Loucy (cell line): ENCODE measurements around the gene NCKAP5.

Experiments used
- H2AFZ ChIP-seq: fragments of 200-600 bp; sonication (generic); 2 replicates; pipeline ENCODE4 v1.6.0; 2016; ENCODE audit warnings: antibody characterized with exemption, mild to moderate bottlenecking, low read length, moderate library complexity
- H3F3A ChIP-seq: fragments of 200-600 bp; 2 replicates; pipeline ENCODE4 v1.6.0; 2016; ENCODE audit warnings: antibody characterized with exemption, low read depth, mild to moderate bottlenecking
- H3K27me3 ChIP-seq: fragments of 200-600 bp; sonication (generic); 2 replicates; pipeline ENCODE4 v1.6.1; 2014; ENCODE audit warnings: low read length, mild to moderate bottlenecking; ENCODE audit not compliant: insufficient read depth, poor library complexity, severe bottlenecking
- H3K36me3 ChIP-seq: fragments of 200-600 bp; sonication (generic); 2 replicates; pipeline ENCODE4 v1.6.1; 2016; ENCODE audit warnings: low read length; ENCODE audit not compliant: insufficient read depth
- H3K4me1 ChIP-seq: fragments of 200-600 bp; sonication (generic); 2 replicates; pipeline ENCODE4 v1.5.1; 2014; ENCODE audit warnings: low read length, mild to moderate bottlenecking; ENCODE audit not compliant: insufficient read depth, poor library complexity, severe bottlenecking
- H3K4me2 ChIP-seq: fragments of 200-600 bp; sonication (generic); 2 replicates; pipeline ENCODE4 v1.6.0; 2014; ENCODE audit warnings: antibody characterized with exemption, low read length, low read depth, mild to moderate bottlenecking; ENCODE audit not compliant: poor library complexity, severe bottlenecking
- H3K4me3 ChIP-seq: fragments of 200-600 bp; sonication (generic); 2 replicates; pipeline ENCODE4 v1.5.1; 2014; ENCODE audit warnings: low read length, mild to moderate bottlenecking, mixed read lengths; ENCODE audit not compliant: poor library complexity, severe bottlenecking
- H3K79me2 ChIP-seq: fragments of 200-600 bp; sonication (generic); 2 replicates; pipeline ENCODE4 v1.6.1; 2014; ENCODE audit warnings: low read length; ENCODE audit not compliant: insufficient read depth
- H3K9ac ChIP-seq: fragments of 200-600 bp; sonication (generic); 2 replicates; pipeline ENCODE4 v1.6.0; 2014; ENCODE audit warnings: mild to moderate bottlenecking, low read depth, low read length, moderate library complexity; ENCODE audit not compliant: poor library complexity, severe bottlenecking
- H3K9me2 ChIP-seq: fragments of 200-600 bp; sonication (generic); replicated peaks from 2 replicates; pipeline ENCODE4 v1.6.1; 2016; ENCODE audit warnings: low read depth, low read length, mixed read lengths
- H3K9me3 ChIP-seq: fragments of 200-600 bp; sonication (generic); 2 replicates; pipeline ENCODE4 v1.6.1; 2014; ENCODE audit warnings: mild to moderate bottlenecking, antibody characterized with exemption, low read length, low read depth; ENCODE audit not compliant: insufficient read depth
- H4K20me1 ChIP-seq: fragments of 200-600 bp; sonication (generic); 2 replicates; pipeline ENCODE4 v1.6.0; 2014; ENCODE audit warnings: antibody characterized with exemption, low read length, mild to moderate bottlenecking; ENCODE audit not compliant: insufficient read depth, poor library complexity, severe bottlenecking
- EZH2phosphoT487 ChIP-seq: fragments of 200-600 bp; IDR thresholded peaks from 2 replicates; pipeline ENCODE4 v1.6.1; 2018; ENCODE audit warnings: antibody characterized with exemption, mild to moderate bottlenecking, moderate library complexity, borderline replicate concordance
- TF ChIP-seq, protein P1 (sequence below): fragments of 200-600 bp; sonication (generic); conservative IDR thresholded peaks from 2 replicates; pipeline ENCODE4 v1.5.1; 2014; ENCODE audit warnings: mild to moderate bottlenecking, antibody characterized with exemption, low read length

NCKAP5 gene

GRCh38 chr2:132716954-132717353, 851.3 kb downstream of the NCKAP5 start:
- no peaks in the 10 kb centered on the region for H3K36me3 ChIP-seq
- H3F3A ChIP-seq = no peaks in the 10 kb centered on the region
- H3K4me2 ChIP-seq = no peak overlapping the region
- no peaks in the 10 kb centered on the region for H3K27me3 ChIP-seq
- H2AFZ ChIP-seq = no peak overlapping the region
- H3K4me1 ChIP-seq = no peaks in the 10 kb centered on the region
- no peaks in the 10 kb centered on the region for H3K9me3 ChIP-seq
- no peak overlapping the region for H3K9ac ChIP-seq
- H3K4me3 ChIP-seq = no peak overlapping the region
- no peaks in the 10 kb centered on the region for H3K9me2 ChIP-seq
- no peaks in the 10 kb centered on the region for H3K79me2 ChIP-seq
- no peak for TF ChIP-seq EZH2phosphoT487
- TF ChIP-seq, protein P1, sequence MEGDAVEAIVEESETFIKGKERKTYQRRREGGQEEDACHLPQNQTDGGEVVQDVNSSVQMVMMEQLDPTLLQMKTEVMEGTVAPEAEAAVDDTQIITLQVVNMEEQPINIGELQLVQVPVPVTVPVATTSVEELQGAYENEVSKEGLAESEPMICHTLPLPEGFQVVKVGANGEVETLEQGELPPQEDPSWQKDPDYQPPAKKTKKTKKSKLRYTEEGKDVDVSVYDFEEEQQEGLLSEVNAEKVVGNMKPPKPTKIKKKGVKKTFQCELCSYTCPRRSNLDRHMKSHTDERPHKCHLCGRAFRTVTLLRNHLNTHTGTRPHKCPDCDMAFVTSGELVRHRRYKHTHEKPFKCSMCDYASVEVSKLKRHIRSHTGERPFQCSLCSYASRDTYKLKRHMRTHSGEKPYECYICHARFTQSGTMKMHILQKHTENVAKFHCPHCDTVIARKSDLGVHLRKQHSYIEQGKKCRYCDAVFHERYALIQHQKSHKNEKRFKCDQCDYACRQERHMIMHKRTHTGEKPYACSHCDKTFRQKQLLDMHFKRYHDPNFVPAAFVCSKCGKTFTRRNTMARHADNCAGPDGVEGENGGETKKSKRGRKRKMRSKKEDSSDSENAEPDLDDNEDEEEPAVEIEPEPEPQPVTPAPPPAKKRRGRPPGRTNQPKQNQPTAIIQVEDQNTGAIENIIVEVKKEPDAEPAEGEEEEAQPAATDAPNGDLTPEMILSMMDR = no peak
- H4K20me1 ChIP-seq = no peaks in the 10 kb centered on the region

GRCh38 chr2:132715386-132716351, 852.6 kb downstream of the NCKAP5 start:
- H3K9me2 ChIP-seq = no peaks in the 10 kb centered on the region
- H3K27me3 ChIP-seq = no peaks in the 10 kb centered on the region
- H3K4me1 ChIP-seq = no peaks in the 10 kb centered on the region
- H3K4me2 ChIP-seq = no peak overlapping the region
- no peaks in the 10 kb centered on the region for H3K79me2 ChIP-seq
- H2AFZ ChIP-seq = no peak overlapping the region
- H3K4me3 ChIP-seq = no peak overlapping the region
- no peaks in the 10 kb centered on the region for H3F3A ChIP-seq
- H4K20me1 ChIP-seq = no peaks in the 10 kb centered on the region
- no peak for TF ChIP-seq EZH2phosphoT487
- TF ChIP-seq, protein P1 = no peak
- no peaks in the 10 kb centered on the region for H3K36me3 ChIP-seq
- H3K9ac ChIP-seq = no peak overlapping the region
- no peaks in the 10 kb centered on the region for H3K9me3 ChIP-seq

GRCh38 chr2:132703396-132703795, 864.9 kb downstream of the NCKAP5 start:
- H3K9me3 ChIP-seq = no peaks in the 10 kb centered on the region
- H3K4me1 ChIP-seq = no peaks in the 10 kb centered on the region
- no peaks in the 10 kb centered on the region for H3F3A ChIP-seq
- no peaks in the 10 kb centered on the region for H3K79me2 ChIP-seq
- no peak overlapping the region for H3K9ac ChIP-seq
- H4K20me1 ChIP-seq = no peaks in the 10 kb centered on the region
- TF ChIP-seq, protein P1 = no peak
- TF ChIP-seq EZH2phosphoT487 = no peak
- H3K4me2 ChIP-seq = no peak overlapping the region
- no peaks in the 10 kb centered on the region for H3K36me3 ChIP-seq
- no peak overlapping the region for H2AFZ ChIP-seq
- no peaks in the 10 kb centered on the region for H3K27me3 ChIP-seq
- no peaks in the 10 kb centered on the region for H3K9me2 ChIP-seq
- no peak overlapping the region for H3K4me3 ChIP-seq
